Measurements from ENCODE around the gene HTR2C.

- TF ChIP-seq CTCF (IDR thresholded peaks at IDR 0.05), result no peak
- no peak for TF ChIP-seq EZH2 (IDR thresholded peaks at IDR 0.05; ENCODE audit: borderline replicate concordance, insufficient read depth, low read depth, low read length, poor library complexity, severe bottlenecking)
Observed at GRCh38 chrX:114889481-114889880, 305.6 kb downstream of the HTR2C start.
